H1 (cell line): ENCODE results near the gene OR6C4. TPM values are rescaled to one million over a fixed set of nuclear protein-coding genes. Genes with fewer than 3 reads are reported as not detected.

Source experiments
- CTCF ChIA-PET: fragments of 300-600 bp; sonication (Branson Sonifier 250); formaldehyde crosslinking; loops from one replicate; lab custom pipeline; 2021; ENCODE audit not compliant: partially characterized antibody; lab: Charles Lee
- POLR2A ChIA-PET: fragments of 300-600 bp; sonication (Branson Sonifier 250); formaldehyde crosslinking; loops from one replicate; lab custom pipeline; 2021; ENCODE audit warnings: inconsistent platforms; ENCODE audit not compliant: partially characterized antibody; lab: Charles Lee
- DNase-seq, 2 experiments: peaks; one replicate each; pipeline versions ENCODE4 v3.0.0 to v3.0.0-alpha.2; 2010 to 2022; ENCODE audit warnings: low spot score in 2 of 2, low read depth in 1 of 2, mixed read lengths in 1 of 2
- FAIRE-seq: peaks from 2 replicates; lab custom pipeline; 2011; peaks lifted over from hg19 to GRCh38; lab: Jason Lieb, UNC
- H2AFZ ChIP-seq: 2 replicates; pipeline ENCODE4 v1.8.1; 2012; ENCODE audit warnings: low read length, inconsistent platforms
- H2AK5ac ChIP-seq: 2 replicates; pipeline ENCODE4 v1.6.1; 2013; ENCODE audit warnings: low read depth, low read length
- H2BK120ac ChIP-seq: replicated peaks from 2 replicates; pipeline ENCODE3; 2013; ENCODE audit warnings: low read depth, low read length, inconsistent platforms
- H2BK12ac ChIP-seq: 2 replicates; pipeline ENCODE4 v1.6.1; 2013; ENCODE audit warnings: low read depth, low read length
- H2BK15ac ChIP-seq: 2 replicates; pipeline ENCODE4 v1.6.1; 2013; ENCODE audit warnings: low read length
- H2BK20ac ChIP-seq: 2 replicates; pipeline ENCODE4 v1.6.1; 2013; ENCODE audit warnings: low read length
- H2BK5ac ChIP-seq: 2 replicates; pipeline ENCODE4 v1.6.1; 2013; ENCODE audit warnings: low read depth, low read length
- H3K14ac ChIP-seq: 2 replicates; pipeline ENCODE4 v1.6.1; 2013; ENCODE audit warnings: inconsistent platforms; ENCODE audit not compliant: insufficient read length
- H3K18ac ChIP-seq: 2 replicates; pipeline ENCODE4 v1.6.1; 2013; ENCODE audit warnings: low read length; ENCODE audit errors: extremely low read depth
- H3K23ac ChIP-seq: 2 replicates; pipeline ENCODE4 v1.6.1; 2013; ENCODE audit warnings: inconsistent platforms; ENCODE audit not compliant: insufficient read length
- H3K23me2 ChIP-seq: 2 replicates; pipeline ENCODE4 v1.6.1; 2013; ENCODE audit warnings: low read depth, low read length
- H3K27ac ChIP-seq: 2 replicates; pipeline ENCODE4 v1.6.1; 2011; ENCODE audit warnings: low read depth, low read length, inconsistent platforms
- H3K27me3 ChIP-seq, 4 experiments: replicated peaks in 1 of 4; 1 replicate in 1 of 4; 2 replicates in 3 of 4; pipeline versions ENCODE4 v1.6.1 to v1.8.1; 2011 to 2013; ENCODE audit warnings: low read length in 3 of 4, mild to moderate bottlenecking in 3 of 4, inconsistent platforms in 2 of 4, mixed read lengths in 2 of 4, moderate library complexity in 1 of 4; ENCODE audit not compliant: control insufficient read depth in 3 of 4, insufficient read depth in 3 of 4; ENCODE audit errors: extremely low read depth in 1 of 4
- H3K36me3 ChIP-seq, 4 experiments: 2 replicates each; pipeline versions ENCODE4 v1.6.1 to v1.8.1; 2011 to 2013; ENCODE audit warnings: mild to moderate bottlenecking in 4 of 4, low read length in 3 of 4, moderate library complexity in 2 of 4, control low read depth in 1 of 4, inconsistent platforms in 1 of 4; ENCODE audit not compliant: insufficient read depth in 4 of 4, control insufficient read depth in 2 of 4
- H3K4ac ChIP-seq: replicated peaks from 2 replicates; pipeline ENCODE3; 2013; ENCODE audit warnings: low read length, low read depth, mixed read lengths, inconsistent platforms; ENCODE audit not compliant: insufficient read length
- H3K4me1 ChIP-seq, 4 experiments: replicated peaks in 1 of 4; 1 replicate in 1 of 4; 2 replicates in 3 of 4; pipeline versions ENCODE4 v1.6.1 to v1.8.1; 2011 to 2013; ENCODE audit warnings: low read length in 3 of 4, inconsistent platforms in 2 of 4, mixed read lengths in 1 of 4; ENCODE audit not compliant: insufficient read depth in 4 of 4, control insufficient read depth in 3 of 4
- H3K4me2 ChIP-seq, 2 experiments: 2 replicates each; pipeline versions ENCODE4 v1.6.1 to v1.8.1; 2011 to 2013; ENCODE audit warnings: low read depth in 2 of 2, low read length in 2 of 2, control low read depth in 1 of 2, inconsistent platforms in 1 of 2, mild to moderate bottlenecking in 1 of 2; ENCODE audit not compliant: insufficient read depth in 1 of 2
- H3K4me3 ChIP-seq, 4 experiments: fragments of 200-600, 300-600 bp in 1 of 4; sonication (generic), shearing (Covaris generic), sonication (Bioruptor Twin) in 1 of 4; 2 replicates each; pipeline versions ENCODE4 v1.5.1 to v1.8.1; 2011 to 2016; ENCODE audit warnings: low read length in 4 of 4, low read depth in 3 of 4, control low read depth in 2 of 4, inconsistent platforms in 2 of 4, mild to moderate bottlenecking in 2 of 4, mixed read lengths in 1 of 4, moderate library complexity in 1 of 4; ENCODE audit not compliant: insufficient read depth in 2 of 4; ENCODE audit errors: extremely low read depth in 1 of 4
- H3K56ac ChIP-seq: replicated peaks from 2 replicates; pipeline ENCODE3; 2013; ENCODE audit warnings: low read depth, mild to moderate bottlenecking, mixed read lengths, low read length, inconsistent platforms; ENCODE audit not compliant: insufficient read length
- H3K79me1 ChIP-seq: 2 replicates; pipeline ENCODE4 v1.6.1; 2013; ENCODE audit warnings: low read depth, low read length, control low read depth
- H3K79me2 ChIP-seq, 2 experiments: 2 replicates each; pipeline versions ENCODE4 v1.6.1 to v1.8.1; 2012 to 2013; ENCODE audit warnings: low read length in 2 of 2, mild to moderate bottlenecking in 2 of 2, inconsistent platforms in 1 of 2; ENCODE audit not compliant: insufficient read depth in 2 of 2, control insufficient read depth in 1 of 2
- H3K9ac ChIP-seq, 4 experiments: replicated peaks in 1 of 4; 1 replicate in 1 of 4; 2 replicates in 3 of 4; pipeline versions ENCODE4 v1.6.1 to v1.8.1; 2011 to 2013; ENCODE audit warnings: low read depth in 3 of 4, low read length in 3 of 4, control low read depth in 2 of 4, mild to moderate bottlenecking in 2 of 4, moderate library complexity in 2 of 4, inconsistent platforms in 1 of 4; ENCODE audit errors: extremely low read depth in 1 of 4
- H3K9me3 ChIP-seq, 2 experiments: 2 replicates each; pipeline versions ENCODE4 v1.6.1 to v1.8.1; 2012 to 2013; ENCODE audit warnings: mild to moderate bottlenecking in 2 of 2, moderate library complexity in 2 of 2, control low read depth in 1 of 2, inconsistent platforms in 1 of 2, low read depth in 1 of 2, low read length in 1 of 2, mixed read lengths in 1 of 2; ENCODE audit not compliant: insufficient read depth in 2 of 2
- H4K20me1 ChIP-seq, 2 experiments: replicated peaks in 1 of 2; 2 replicates each; pipeline versions ENCODE3 to v1.8.1; 2011 to 2013; ENCODE audit warnings: inconsistent platforms in 2 of 2, low read length in 2 of 2, mild to moderate bottlenecking in 1 of 2; ENCODE audit not compliant: insufficient read depth in 2 of 2, control insufficient read depth in 1 of 2
- H4K5ac ChIP-seq: 2 replicates; pipeline ENCODE4 v1.6.1; 2013; ENCODE audit warnings: low read length, low read depth, mixed read lengths, inconsistent platforms; ENCODE audit not compliant: insufficient read length
- H4K8ac ChIP-seq: 2 replicates; pipeline ENCODE4 v1.8.0; 2013; ENCODE audit warnings: mild to moderate bottlenecking, moderate library complexity, low read length, inconsistent platforms; ENCODE audit not compliant: insufficient read depth; ENCODE audit errors: extremely low read depth
- H4K91ac ChIP-seq: replicated peaks from 2 replicates; pipeline ENCODE3; 2013; ENCODE audit warnings: low read length, mixed read lengths, inconsistent platforms; ENCODE audit not compliant: insufficient read length
- CEBPB ChIP-seq: IDR thresholded peaks from 2 replicates; pipeline ENCODE4 v1.6.1; 2012; ENCODE audit warnings: low read depth, low read length
- CHD2 ChIP-seq: IDR thresholded peaks from 2 replicates; pipeline ENCODE4 v1.6.1; 2012; ENCODE audit warnings: low read length, improper control_type of control experiment
- EZH2 ChIP-seq: fragments of 200-600 bp; sonication (generic); IDR thresholded peaks from 2 replicates; pipeline ENCODE4 v1.7.1; 2012; ENCODE audit warnings: low read depth, mild to moderate bottlenecking, moderate library complexity, low read length, inconsistent platforms; ENCODE audit not compliant: severe bottlenecking
- HDAC6 ChIP-seq: IDR thresholded peaks from one replicate; pipeline ENCODE4 v1.7.1; 2012; ENCODE audit warnings: low read depth, mild to moderate bottlenecking, inconsistent platforms, low read length, moderate library complexity
- MAX ChIP-seq: IDR thresholded peaks from 2 replicates; pipeline ENCODE4 v1.6.1; 2012; ENCODE audit warnings: inconsistent platforms
- SRF ChIP-seq: IDR thresholded peaks from 2 replicates; pipeline ENCODE4 v1.6.1; 2011; ENCODE audit warnings: mild to moderate bottlenecking, low read depth, low read length, moderate library complexity
- TBP ChIP-seq: IDR thresholded peaks from 2 replicates; pipeline ENCODE4 v1.6.1; 2011; ENCODE audit warnings: low read depth, low read length, improper control_type of control experiment
- WGBS, 2 experiments: shearing (Covaris generic) in 1 of 2; methylation state at CpG; one replicate each; pipeline versions ENCODE4 v1.1.6 to v1.1.7; 2013 to 2015; ENCODE audit warnings: low lambda C conversion rate in 2 of 2, mixed read lengths in 2 of 2, inconsistent platforms in 1 of 2, low coverage in 1 of 2, missing lambda C conversion rate in 1 of 2; ENCODE audit not compliant: insufficient replicate concordance in 2 of 2, insufficient coverage in 1 of 2, insufficient read length in 1 of 2; ENCODE audit errors: extremely low coverage in 1 of 2, missing lambda C conversion rate in 1 of 2; 5-methylcytosine and 5-hydroxymethylcytosine counted together
- polyA plus RNA-seq, 7 experiments: library from polyadenylated mRNA; depleted of rRNA in 3 of 7; stranded (reverse) in 5 of 7; unstranded in 2 of 7; fragments of >200 nt in 5 of 7; fragments of 200-250 nt in 2 of 7; gene quantifications; 1 replicate in 5 of 7; 2 replicates in 1 of 7; 4 replicates in 1 of 7; pipeline versions ENCODE4 v1.2.1 to v1.2.3, GENCODE V29; 2011 to 2013; ENCODE audit warnings: missing spikeins in 2 of 7, mixed read lengths in 2 of 7
- total RNA-seq: library from RNA; stranded (reverse); fragmentation: NEBNext Ultra II Directional; extraction: Animal tissue kit (Norgen Biotek cat#: 25700); gene quantifications from 2 replicates; pipeline ENCODE4 v1.2.1, GENCODE V29; 2021

OR6C4 gene
- total and polyA plus RNA-seq, 2 of the 8 experiments (the other 6 are each of a cell fraction or from before 2014, with no cell fraction given): not detected

GRCh38 chr12:55501601-55502000, 47.8 kb upstream of the OR6C4 start:
- no peak overlapping the region for H3K23ac ChIP-seq
- H3K23me2 ChIP-seq: no peaks in the 10 kb centered on the region
- no peak overlapping the region for H3K4ac ChIP-seq
- H2BK20ac ChIP-seq: no peak overlapping the region
- H3K4me2 ChIP-seq: no peak overlapping the region
- no peaks in the 10 kb centered on the region for H3K27me3 ChIP-seq
- H4K20me1 ChIP-seq: no peaks in the 10 kb centered on the region
- no peak overlapping the region for H4K5ac ChIP-seq
- no peak overlapping the region for H4K8ac ChIP-seq
- H2BK15ac ChIP-seq: no peak overlapping the region
- DNase-seq (no peak), FAIRE-seq (no peak)
- H2BK120ac ChIP-seq: no peak overlapping the region
- H4K91ac ChIP-seq: no peak overlapping the region
- H3K79me2 ChIP-seq: no peaks in the 10 kb centered on the region
- no peak overlapping the region for H2BK5ac ChIP-seq
- no peak overlapping the region for H3K14ac ChIP-seq
- H2AK5ac ChIP-seq: no peak overlapping the region
- WGBS, 2 experiments: 83% methylated on average over 2 of the region's 2 CpGs; no CpG with 5 or more reads in 1 of the 2 experiments
- H3K56ac ChIP-seq: no peak overlapping the region
- H3K36me3 ChIP-seq: no peaks in the 10 kb centered on the region
- no peaks in the 10 kb centered on the region for H3K79me1 ChIP-seq
- no peak overlapping the region for H3K9ac ChIP-seq
- no peak overlapping the region for H3K4me3 ChIP-seq
- no peak overlapping the region for H3K18ac ChIP-seq
- no peak for TF ChIP-seq TBP
- TF ChIP-seq EZH2: no peak
- no peak for TF ChIP-seq CHD2
- TF ChIP-seq SRF: no peak
- TF ChIP-seq HDAC6: no peak
- TF ChIP-seq CEBPB: no peak
- no peak for TF ChIP-seq MAX
- no peak overlapping the region for H2AFZ ChIP-seq
- no peak overlapping the region for H2BK12ac ChIP-seq
- no peaks in the 10 kb centered on the region for H3K9me3 ChIP-seq
- ChIA-PET POLR2A (no interaction called here), CTCF (interaction anchor here (1.1 kb wide), 1 partner anchor 9 kb away, joined by 3 read pairs; no protein-coding TSS in a partner anchor)
- no peaks in the 10 kb centered on the region for H3K4me1 ChIP-seq
- no peak overlapping the region for H3K27ac ChIP-seq
